Stimulated activated naive CD8-positive, alpha-beta T cell treated with anti-CD3 and anti-CD28 coated beads, Interleukin-15, amount 100 ng/mL, for 72 hours (primary cell): ENCODE measurements around the gene CCDC24.

Experiments
- ATAC-seq: fragments of 150-1000 bp; cut with Tn5 transposase; 2 replicates; pipeline ENCODE4 v1.10.0; 2021; ENCODE audit warnings: mild to moderate bottlenecking, moderate library complexity
- DNase-seq, 2 donors: peaks; one replicate each; pipeline ENCODE4 v3.0.0; 2021 to 2022
- H3K27ac Mint-ChIP-seq, 2 donors: one replicate each; pipeline ENCODE4 v1.8.0; 2022; ENCODE audit warnings: mild to moderate bottlenecking in 2 of 2, mixed read lengths in 2 of 2, moderate library complexity in 2 of 2
- H3K27me3 Mint-ChIP-seq: one replicate; pipeline ENCODE4 v1.8.0; 2022; ENCODE audit warnings: mixed read lengths
- H3K4me1 Mint-ChIP-seq: one replicate; pipeline ENCODE4 v1.8.0; 2022; ENCODE audit warnings: mild to moderate bottlenecking, mixed read lengths
- H3K4me3 Mint-ChIP-seq, 2 donors: one replicate each; pipeline ENCODE4 v1.8.0; 2022; ENCODE audit warnings: mild to moderate bottlenecking in 2 of 2, mixed read lengths in 2 of 2, moderate library complexity in 1 of 2
- H3K9me3 Mint-ChIP-seq, 2 donors: one replicate each; pipeline ENCODE4 v1.8.0; 2022; ENCODE audit warnings: mixed read lengths in 2 of 2

Gene CCDC24

DNA sequence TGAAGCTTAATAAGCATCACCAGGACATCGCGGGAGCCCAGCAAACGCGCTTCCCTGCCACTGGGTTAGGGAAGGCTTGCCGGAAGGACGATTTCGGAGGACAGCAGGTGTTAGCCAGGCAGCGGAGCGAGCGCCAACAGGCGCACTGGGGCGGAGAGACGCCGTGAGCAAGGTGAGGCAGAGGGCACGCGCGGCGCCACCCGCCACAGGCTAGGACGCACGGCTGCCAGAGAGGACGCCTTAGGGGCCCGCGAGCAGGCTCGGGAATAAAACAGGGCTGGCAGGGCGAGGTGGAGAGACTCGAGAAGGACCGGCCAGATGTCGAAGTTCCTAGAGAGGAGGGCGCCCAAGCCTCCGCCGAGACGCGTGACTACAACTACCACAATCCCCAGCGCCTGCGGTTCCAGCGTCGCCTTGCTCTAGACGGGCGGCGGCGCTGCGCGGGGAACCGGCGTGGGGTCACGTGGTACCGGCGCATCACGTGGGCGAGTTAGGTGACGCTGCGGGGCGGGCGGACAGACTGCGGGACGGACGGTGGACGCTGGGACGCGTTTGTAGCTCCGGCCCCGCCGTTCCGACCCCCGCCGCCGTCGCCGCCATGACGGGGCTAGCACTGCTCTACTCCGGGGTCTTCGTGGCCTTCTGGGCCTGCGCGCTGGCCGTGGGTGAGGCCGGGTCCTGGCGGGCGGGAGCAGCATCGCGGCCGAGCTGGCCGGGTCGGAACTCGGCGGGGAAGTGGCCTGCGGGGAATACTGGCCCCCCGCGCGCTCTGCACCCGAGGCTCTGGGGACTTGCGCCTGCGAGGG, 16.8 kb upstream of the CCDC24 start, which contains the start of gene ATP6V0B:
TSS of gene ATP6V0B (plus strand) at position 518 of the 806 bp plus-strand sequence. CDS start at position 599, 81 bp downstream.
- Mint-ChIP-seq H3K4me1 (peaks cover 72% of the 10 kb centered on the region), H3K27ac (peak within 1 kb of the TSS; percentile 95 to 96), H3K9me3 (no peaks in the 10 kb centered on the region), H3K27me3 (no peaks in the 10 kb centered on the region), H3K4me3 (peak within 1 kb of the TSS; percentile 94 to 95)
- peak; percentile 82 for ATAC-seq
- peak; percentile 91 to 94 for DNase-seq

DNA sequence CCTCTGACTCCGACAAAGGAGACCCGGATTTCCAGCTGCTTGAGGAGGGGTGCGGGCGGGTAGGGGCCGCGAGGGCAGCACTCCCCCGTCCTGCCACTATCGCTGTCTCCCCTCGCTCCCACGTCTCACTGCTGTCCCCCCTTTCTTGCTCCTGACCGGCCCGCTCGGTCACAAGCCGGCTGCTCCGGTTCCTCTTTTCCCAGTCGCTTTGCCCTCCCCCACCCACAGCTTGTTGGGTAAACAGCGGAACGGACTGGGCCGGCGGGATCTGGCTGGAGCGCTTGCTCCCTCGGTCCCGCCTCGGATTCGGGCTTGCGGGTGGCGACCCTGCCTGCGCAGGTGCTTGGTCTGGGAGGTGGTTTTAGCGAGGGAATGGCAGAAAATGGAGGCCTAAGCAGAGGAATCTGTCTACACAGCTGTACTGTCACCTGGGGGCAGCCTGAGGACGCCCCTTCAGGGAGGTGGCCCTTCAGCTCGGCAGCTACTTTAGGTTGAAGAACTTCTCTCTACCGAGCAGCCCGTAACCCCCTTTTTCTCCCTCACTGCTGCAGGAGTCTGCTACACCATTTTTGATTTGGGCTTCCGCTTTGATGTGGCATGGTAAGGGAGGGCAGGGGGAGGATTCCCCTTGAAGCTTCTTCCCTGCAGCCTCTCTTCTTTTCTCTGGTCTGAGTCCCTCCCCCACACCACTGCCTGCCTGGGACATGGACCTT, 16.0 kb upstream of the CCDC24 start:
- ATAC-seq (peak; percentile 1), DNase-seq (peak in 1 of 2 donors; percentile 29)
- peaks cover 70% of the 10 kb centered on the region for H3K4me1 Mint-ChIP-seq
- H3K27ac Mint-ChIP-seq: peak overlapping the region; percentile 66 to 83
- no peaks in the 10 kb centered on the region for H3K9me3 Mint-ChIP-seq
- no peaks in the 10 kb centered on the region for H3K27me3 Mint-ChIP-seq
- peak overlapping the region; percentile 94 to 95 for H3K4me3 Mint-ChIP-seq

GRCh38 chr1:43976045-43976444, 15.4 kb upstream of the CCDC24 start:
- DNase-seq: no peak
- H3K4me3 Mint-ChIP-seq: peak overlapping the region; percentile 94 to 95
- no peaks in the 10 kb centered on the region for H3K9me3 Mint-ChIP-seq
- no peaks in the 10 kb centered on the region for H3K27me3 Mint-ChIP-seq
- H3K4me1 Mint-ChIP-seq: peaks cover 70% of the 10 kb centered on the region
- ATAC-seq: no peak
- no peak overlapping the region for H3K27ac Mint-ChIP-seq

DNA sequence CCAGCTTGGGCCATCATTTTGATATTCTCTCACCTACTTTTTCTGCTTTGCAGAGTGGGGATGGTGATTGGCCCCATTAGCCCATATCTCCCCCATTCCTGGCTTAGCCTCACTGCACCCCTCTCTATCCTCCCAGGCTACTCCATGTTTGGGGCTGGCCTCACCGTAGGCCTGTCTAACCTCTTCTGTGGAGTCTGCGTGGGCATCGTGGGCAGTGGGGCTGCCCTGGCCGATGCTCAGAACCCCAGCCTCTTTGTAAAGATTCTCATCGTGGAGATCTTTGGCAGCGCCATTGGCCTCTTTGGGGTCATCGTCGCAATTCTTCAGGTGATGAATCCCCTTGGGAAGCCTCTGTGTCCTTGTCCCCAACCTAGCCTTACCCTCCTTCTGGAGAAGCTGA, 14.5 kb upstream of the CCDC24 start:
- Mint-ChIP-seq H3K27me3 (no peaks in the 10 kb centered on the region), H3K9me3 (no peaks in the 10 kb centered on the region), H3K4me3 (peak overlapping the region; percentile 2 to 95), H3K4me1 (peaks cover 65% of the 10 kb centered on the region), H3K27ac (no peak overlapping the region)
- no peak for DNase-seq
- ATAC-seq: no peak

- DNase-seq: no peak
- H3K9me3 Mint-ChIP-seq: no peaks in the 10 kb centered on the region
- no peak for ATAC-seq
- peak overlapping the region; percentile 41 to 75 for H3K4me3 Mint-ChIP-seq
- peaks cover 61% of the 10 kb centered on the region for H3K4me1 Mint-ChIP-seq
- H3K27me3 Mint-ChIP-seq: no peaks in the 10 kb centered on the region
- H3K27ac Mint-ChIP-seq: peak overlapping the region in 1 of 2 donors; percentile 35
Measured at GRCh38 chr1:43977376-43978263, 13.8 kb upstream of the CCDC24 start.

DNA sequence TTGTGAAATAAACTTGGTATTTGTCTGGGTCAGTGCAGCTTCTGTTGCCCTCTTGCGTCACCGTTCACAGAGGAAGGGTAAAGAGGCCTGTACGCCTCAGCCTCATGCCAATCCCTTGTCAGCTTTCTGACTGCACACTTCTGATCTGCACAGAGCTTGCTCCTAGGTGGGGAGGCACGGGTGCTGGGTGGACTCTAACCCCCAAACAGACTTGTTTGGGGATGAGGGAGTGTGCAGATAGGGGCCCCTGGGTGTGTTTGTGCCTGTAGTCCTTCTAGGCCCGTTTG, 13.2 kb upstream of the CCDC24 start:
- Mint-ChIP-seq H3K27me3 (no peaks in the 10 kb centered on the region), H3K9me3 (no peaks in the 10 kb centered on the region), H3K4me1 (peaks cover 59% of the 10 kb centered on the region), H3K4me3 (peak overlapping the region; percentile 41 to 75), H3K27ac (no peak overlapping the region)
- no peak for ATAC-seq
- DNase-seq: no peak

DNA sequence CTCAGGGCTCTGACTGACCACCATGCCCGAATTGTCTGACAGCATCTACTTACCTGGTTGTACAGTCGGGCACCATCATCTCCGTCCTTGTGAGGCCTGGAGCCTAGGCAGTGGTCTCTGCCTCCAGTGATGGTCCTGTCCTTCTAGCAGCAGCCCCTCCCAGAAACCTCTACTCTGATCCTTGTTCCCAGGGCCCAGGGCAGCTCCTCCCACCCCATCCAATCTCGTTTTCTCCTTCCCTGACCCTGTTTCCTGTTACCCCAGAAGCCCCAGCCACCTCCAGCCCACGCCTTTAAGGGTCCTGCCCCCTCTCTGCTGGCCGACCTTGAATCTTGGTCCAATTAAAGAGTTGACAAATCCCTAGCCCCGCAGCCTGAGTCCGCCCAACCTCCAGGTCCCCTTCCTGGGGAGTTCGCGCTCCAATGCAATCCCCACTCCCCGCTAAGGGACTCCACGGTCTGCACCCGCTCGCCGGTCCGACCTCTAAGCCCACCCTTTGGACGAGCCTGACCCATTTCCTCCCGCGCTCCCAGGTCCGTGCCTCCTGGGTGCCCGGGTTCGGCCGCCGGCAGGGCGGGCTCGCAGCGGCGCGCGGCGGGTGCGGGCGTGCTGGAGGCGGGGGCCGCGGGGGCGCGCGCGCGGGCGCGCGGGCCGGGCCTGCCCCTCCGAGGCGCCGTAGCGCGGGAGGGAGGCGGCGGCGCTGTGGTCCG, 12.7 kb upstream of the CCDC24 start, which contains the start of gene B4GALT2:
TSS of gene B4GALT2 (plus strand) at position 660 of the 710 bp plus-strand sequence. CDS start 1,951 bp downstream, outside the sequence.
- DNase-seq: peak; percentile 33 to 36
- H3K9me3 Mint-ChIP-seq: no peaks in the 10 kb centered on the region
- H3K27ac Mint-ChIP-seq: peak within 1 kb of the TSS; percentile 55 to 89
- H3K27me3 Mint-ChIP-seq: no peaks in the 10 kb centered on the region
- H3K4me3 Mint-ChIP-seq: peak within 1 kb of the TSS; percentile 84 to 89
- peaks cover 54% of the 10 kb centered on the region for H3K4me1 Mint-ChIP-seq
- peak; percentile 24 for ATAC-seq

- Mint-ChIP-seq H3K9me3 (no peaks in the 10 kb centered on the region), H3K27ac (no peak overlapping the region), H3K4me3 (no peak overlapping the region), H3K4me1 (peaks cover 49% of the 10 kb centered on the region), H3K27me3 (no peaks in the 10 kb centered on the region)
- no peak for DNase-seq
- ATAC-seq: no peak
Measured at GRCh38 chr1:43979261-43979527, 12.2 kb upstream of the CCDC24 start.

DNA sequence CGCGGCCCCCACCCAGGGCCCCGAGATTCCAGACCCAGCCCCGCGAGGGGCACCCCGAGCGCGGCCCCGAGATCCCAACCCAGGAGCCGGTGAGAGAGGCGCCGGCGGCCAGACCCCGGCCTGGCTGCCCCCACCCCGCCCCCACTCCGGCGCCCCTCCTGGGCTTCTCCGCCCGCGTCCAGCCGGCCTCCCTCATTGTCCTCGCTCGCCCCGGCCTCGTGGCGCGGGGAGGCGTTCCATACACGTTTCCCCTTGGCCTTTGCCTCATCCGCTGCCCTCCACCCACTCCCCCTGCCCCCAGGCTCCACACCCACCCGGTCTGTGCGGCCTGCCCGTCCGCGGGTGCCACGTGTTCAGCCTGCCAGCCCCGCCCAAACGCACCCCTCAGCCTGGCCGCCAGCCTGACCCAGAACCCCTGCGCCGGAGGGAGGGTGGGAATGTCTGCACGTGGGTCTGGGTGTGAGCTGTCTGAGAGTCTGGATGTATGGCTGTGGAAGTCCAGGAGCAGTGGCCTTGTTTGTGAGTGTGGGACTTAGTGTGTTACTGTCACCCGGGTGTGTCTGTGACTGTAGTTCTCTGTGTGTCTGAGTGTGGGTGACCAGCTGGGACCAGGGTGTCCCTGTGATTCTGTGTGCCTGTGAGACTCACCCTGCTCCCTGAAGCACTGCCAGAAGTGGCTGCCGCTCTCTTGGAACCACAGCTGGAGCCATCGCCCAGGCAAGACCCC, 11.7 kb upstream of the CCDC24 start:
- DNase-seq: peak; percentile 26 to 37
- H3K4me1 Mint-ChIP-seq: peaks cover 46% of the 10 kb centered on the region
- no peaks in the 10 kb centered on the region for H3K9me3 Mint-ChIP-seq
- H3K4me3 Mint-ChIP-seq: peak overlapping the region; percentile 84 to 89
- H3K27ac Mint-ChIP-seq: peak overlapping the region; percentile 50 to 89
- ATAC-seq: peak; percentile 24
- H3K27me3 Mint-ChIP-seq: no peaks in the 10 kb centered on the region

DNA sequence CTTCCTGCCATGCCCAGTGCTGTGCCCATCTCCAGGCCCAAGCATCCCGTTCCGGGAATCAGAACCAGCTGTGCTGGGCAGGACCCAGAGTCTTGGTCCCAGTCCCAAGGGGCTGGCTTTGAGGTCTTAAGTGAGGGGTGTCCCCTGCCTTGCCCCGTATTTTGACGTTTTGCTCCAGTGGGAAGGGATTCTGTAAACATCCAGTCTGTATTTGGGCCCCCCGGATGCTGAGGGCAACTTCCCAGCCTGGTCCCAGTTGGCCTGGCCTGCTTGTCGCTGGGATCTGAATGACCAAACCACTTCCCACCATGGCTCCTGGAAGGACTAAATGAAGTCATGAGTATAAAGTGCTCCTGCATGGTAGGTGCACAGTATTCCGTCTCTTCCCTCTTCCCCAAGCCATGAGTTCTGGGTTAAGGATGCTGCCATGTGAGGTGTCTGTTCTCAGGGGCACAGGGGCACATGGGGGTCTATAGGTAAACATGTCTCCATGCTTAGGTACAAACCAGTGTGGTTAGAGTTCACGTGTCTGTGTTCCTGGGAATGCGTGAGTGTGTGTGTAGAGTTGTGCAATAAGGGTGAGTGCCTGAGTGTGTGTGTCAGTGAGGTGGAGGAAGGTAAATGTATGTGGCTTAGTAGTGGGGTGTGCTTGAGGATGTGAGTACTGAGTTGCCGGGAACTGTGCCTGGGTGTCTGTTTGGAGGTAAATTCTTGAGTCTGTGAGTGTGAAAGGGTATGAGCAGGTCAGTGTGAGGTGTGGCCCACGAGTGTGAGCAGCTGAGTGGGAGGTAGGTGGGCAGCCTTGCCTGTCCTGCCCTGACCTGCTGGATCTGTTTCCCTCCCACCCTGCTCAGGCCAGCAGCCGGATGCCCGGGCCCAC, 10.9 kb upstream of the CCDC24 start:
- H3K4me1 Mint-ChIP-seq: peaks cover 46% of the 10 kb centered on the region
- peak overlapping the region in 1 of 2 donors; percentile 50 for H3K27ac Mint-ChIP-seq
- ATAC-seq (no peak), DNase-seq (no peak)
- no peaks in the 10 kb centered on the region for H3K27me3 Mint-ChIP-seq
- peak overlapping the region; percentile 84 to 89 for H3K4me3 Mint-ChIP-seq
- H3K9me3 Mint-ChIP-seq: no peaks in the 10 kb centered on the region

GRCh38 chr1:43981135-43981491, 10.3 kb upstream of the CCDC24 start:
- no peaks in the 10 kb centered on the region for H3K27me3 Mint-ChIP-seq
- H3K27ac Mint-ChIP-seq: no peak overlapping the region
- no peak overlapping the region for H3K4me3 Mint-ChIP-seq
- ATAC-seq (no peak), DNase-seq (no peak)
- no peaks in the 10 kb centered on the region for H3K9me3 Mint-ChIP-seq
- peaks cover 40% of the 10 kb centered on the region for H3K4me1 Mint-ChIP-seq

GRCh38 chr1:43981636-43982035, 9.8 kb upstream of the CCDC24 start:
- Mint-ChIP-seq H3K27ac (no peak overlapping the region), H3K4me3 (no peak overlapping the region), H3K9me3 (no peaks in the 10 kb centered on the region), H3K27me3 (no peaks in the 10 kb centered on the region), H3K4me1 (peaks cover 35% of the 10 kb centered on the region)
- no peak for DNase-seq
- no peak for ATAC-seq

- Mint-ChIP-seq H3K4me1 (peaks cover 29% of the 10 kb centered on the region), H3K27ac (no peak overlapping the region), H3K9me3 (no peaks in the 10 kb centered on the region), H3K27me3 (no peaks in the 10 kb centered on the region), H3K4me3 (no peak overlapping the region)
- ATAC-seq (no peak), DNase-seq (no peak)
Measured at GRCh38 chr1:43982241-43982640, 9.2 kb upstream of the CCDC24 start.

- no peak for DNase-seq
- ATAC-seq: no peak
- H3K9me3 Mint-ChIP-seq: no peaks in the 10 kb centered on the region
- peaks cover 23% of the 10 kb centered on the region for H3K4me1 Mint-ChIP-seq
- no peak overlapping the region for H3K4me3 Mint-ChIP-seq
- no peaks in the 10 kb centered on the region for H3K27me3 Mint-ChIP-seq
- H3K27ac Mint-ChIP-seq: peak overlapping the region in 1 of 2 donors; percentile 7
Measured at GRCh38 chr1:43982808-43983207, 8.6 kb upstream of the CCDC24 start.
